Epithelial cell of esophagus (primary cell): ENCODE data around the gene C1R.

Source experiments
- DNase-seq: peaks from one replicate; pipeline ENCODE4 v3.0.0; 2010; ENCODE audit warnings: low read depth
- H3K4me3 ChIP-seq: 2 replicates; pipeline ENCODE4 v1.5.1; 2011; ENCODE audit warnings: mild to moderate bottlenecking, low read length, control low read depth
- CTCF ChIP-seq: IDR thresholded peaks from 2 replicates; pipeline ENCODE4 v1.5.1; 2011; ENCODE audit warnings: low read depth, mild to moderate bottlenecking, low read length, control low read depth, inconsistent platforms; ENCODE audit not compliant: insufficient read depth; ENCODE audit errors: missing control alignments

The C1R gene

GRCh38 chr12:7127916-7128626 lies 35.8 kb upstream of the C1R start:
- no peak for DNase-seq
- no peak overlapping the region for H3K4me3 ChIP-seq
- TF ChIP-seq CTCF: no peak

- no peak for DNase-seq
- TF ChIP-seq CTCF: no peak
- no peak overlapping the region for H3K4me3 ChIP-seq
These were observed 33.5 kb upstream of the C1R start for GRCh38 chr12:7125632-7126227.

GRCh38 chr12:7123806-7124522 lies 31.7 kb upstream of the C1R start:
- H3K4me3 ChIP-seq: no peak overlapping the region
- no peak for TF ChIP-seq CTCF
- DNase-seq: no peak

- TF ChIP-seq CTCF: no peak
- DNase-seq: no peak
- H3K4me3 ChIP-seq: no peak overlapping the region
These were observed 30.8 kb upstream of the C1R start for GRCh38 chr12:7122811-7123769.

- DNase-seq: no peak
- TF ChIP-seq CTCF: no peak
These were observed 29.1 kb upstream of the C1R start for GRCh38 chr12:7121324-7121723.

GRCh38 chr12:7120166-7120565 lies 27.9 kb upstream of the C1R start:
- no peak overlapping the region for H3K4me3 ChIP-seq
- no peak for DNase-seq
- TF ChIP-seq CTCF: no peak

More at GRCh38 chr12:7121324-7121723, 29.1 kb upstream of the C1R start:
- no peak overlapping the region for H3K4me3 ChIP-seq
